ENCODE data around the gene SLC9A8. TPM values are rescaled to one million over a fixed set of nuclear protein-coding genes. Genes with fewer than 3 reads are reported as not detected.
A peak's percentile ranks its signal among the peaks of the same experiment; 100 is the strongest.

The SLC9A8 gene
- total and polyA plus RNA-seq, 9 of the 15 experiments (the other 6 are each of a cell fraction or from before 2014, with no cell fraction given), result 0.56 to 9.7 (median 5.0) TPM

DNA sequence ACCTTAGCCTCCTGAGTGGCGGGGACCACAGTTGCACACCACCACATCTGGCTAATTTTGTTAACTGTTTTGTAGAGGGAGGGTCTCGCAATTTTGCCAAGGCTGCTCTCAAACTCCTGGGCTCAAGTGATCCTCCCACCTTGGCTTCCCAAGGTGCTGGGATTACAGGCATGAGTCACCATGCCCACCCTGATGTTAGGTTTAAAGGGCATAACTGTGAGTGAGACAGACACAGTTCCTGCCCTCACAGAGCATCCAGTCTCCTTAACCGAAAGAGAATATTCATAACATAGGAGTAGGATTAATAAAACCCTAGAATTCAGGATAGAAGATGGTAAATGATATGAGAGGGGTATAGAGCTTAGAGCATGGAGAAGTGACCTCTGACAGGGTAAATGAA lies 105.8 kb downstream of the SLC9A8 start:
- in situ Hi-C loops (cut with MboI) (no loop called here), intact Hi-C loops (cut with micrococcal nuclease) (no loop called here)
- Histone ChIP-seq H2AFZ (ENCODE audit: low read depth, low read length) (no peak overlapping the region), H3K4me2 (ENCODE audit: insufficient read depth, low read length) (no peak overlapping the region), H3K27me3 (ENCODE audit: control insufficient read depth in 2 of 2, insufficient read depth in 2 of 2, low read length in 2 of 2) (no peaks in the 10 kb centered on the region), H3K4me1 (replicated peaks in 1 of 2; ENCODE audit: control insufficient read depth in 2 of 2, insufficient read depth in 2 of 2, low read length in 2 of 2) (peaks cover 15 to 17% of the 10 kb centered on the region in 2 experiments; a peak in 4 of 5 replicates), H3K4me3 (no peak overlapping the region), H3K79me2 (ENCODE audit: control insufficient read depth, insufficient read depth, low read length) (peaks cover 19% of the 10 kb centered on the region), H3K9me3 (replicated peaks; ENCODE audit: control insufficient read depth, insufficient read depth, low read depth, low read length) (no peaks in the 10 kb centered on the region), H4K20me1 (replicated peaks; ENCODE audit: control insufficient read depth, insufficient read depth, low read length) (peaks cover 9% of the 10 kb centered on the region; the same call in 1 of the 2 replicates), H3K9me1 (ENCODE audit: control insufficient read depth, insufficient read depth, low read length) (no peaks in the 10 kb centered on the region), H3K9ac (ENCODE audit: insufficient read depth in 1 of 2, low read depth in 2 of 2, low read length in 2 of 2) (no peak overlapping the region), H3K36me3 (ENCODE audit: control insufficient read depth, insufficient read depth, low read length) (peaks cover 1% of the 10 kb centered on the region; the same call in 1 of the 3 replicates), H3K27ac (ENCODE audit: extremely low read depth, low read depth, low read length) (no peak overlapping the region)
- DNase-seq (ENCODE audit: extremely low read depth in 1 of 4, low spot score in 3 of 4) (no peak), ATAC-seq (no peak), FAIRE-seq (no peak)
- 93% methylated on average over 3 of the region's 3 CpGs for WGBS (ENCODE audit: insufficient coverage, low coverage, missing lambda C conversion rate)
- BruUV-seq (replicated peaks), result no TSS peak
- ChIA-PET CTCF (ENCODE audit: low intra/inter-chr PET ratio) (no interaction called here), POLR2A (interaction anchor here (0.6 kb wide), 1 partner anchor 68 kb away, joined by 3 read pairs; no protein-coding TSS in a partner anchor)
- TF ChIP-seq ZNF316 (IDR thresholded peaks at IDR 0.05) (peak; percentile 46), MYC (IDR thresholded peaks at IDR 0.05; ENCODE audit: low read depth, low read length) (no peak), MYC (CRISPR knock-in tag; IDR thresholded peaks at IDR 0.05; ENCODE audit: borderline replicate concordance, low read depth) (no peak)

DNA sequence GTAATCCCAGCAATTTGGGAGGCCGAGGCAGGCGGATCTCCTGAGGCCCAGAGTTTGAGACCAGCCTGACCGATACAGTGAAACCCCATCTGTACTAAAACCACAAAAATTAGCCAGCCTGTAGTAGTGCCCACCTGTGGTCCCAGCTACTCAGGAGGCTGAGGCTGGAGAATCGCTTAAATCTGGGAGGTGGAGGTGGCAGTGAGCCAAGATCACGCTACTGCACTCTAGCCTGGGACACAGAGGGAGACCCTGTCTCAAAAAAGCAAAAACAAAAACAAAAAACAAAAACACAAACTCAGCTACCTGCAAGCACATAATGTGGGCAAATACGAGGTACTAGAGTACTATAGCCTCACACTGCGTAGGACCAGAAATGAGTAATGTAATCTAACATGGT lies 106.4 kb downstream of the SLC9A8 start:
- no peak overlapping the region for H3K4me2 ChIP-seq (ENCODE audit: insufficient read depth, low read length)
- H2AFZ ChIP-seq (ENCODE audit: low read depth, low read length), result no peak overlapping the region
- no peaks in the 10 kb centered on the region for H3K9me1 ChIP-seq (ENCODE audit: control insufficient read depth, insufficient read depth, low read length)
- H3K4me3 ChIP-seq, result no peak overlapping the region
- ChIA-PET POLR2A (no interaction called here), CTCF (ENCODE audit: low intra/inter-chr PET ratio) (no interaction called here)
- no peaks in the 10 kb centered on the region for H3K9me3 ChIP-seq (replicated peaks; ENCODE audit: control insufficient read depth, insufficient read depth, low read depth, low read length)
- intact Hi-C loops (cut with micrococcal nuclease) (no loop called here), in situ Hi-C loops (cut with MboI) (no loop called here)
- H3K9ac ChIP-seq (ENCODE audit: insufficient read depth in 1 of 2, low read depth in 2 of 2, low read length in 2 of 2), result peak overlapping the region in 1 of 2 experiments; percentile 27; a peak in 1 of 4 replicates
- DNase-seq (ENCODE audit: extremely low read depth in 1 of 4, low spot score in 3 of 4), result no peak
- ATAC-seq, result no peak
- H3K36me3 ChIP-seq (ENCODE audit: control insufficient read depth, insufficient read depth, low read length), result no peaks in the 10 kb centered on the region
- no peak for FAIRE-seq
- H4K20me1 ChIP-seq (replicated peaks; ENCODE audit: control insufficient read depth, insufficient read depth, low read length), result peaks cover 9% of the 10 kb centered on the region; the same call in 1 of the 2 replicates
- 59% methylated on average over 7 of the region's 7 CpGs for WGBS (ENCODE audit: insufficient coverage, low coverage, missing lambda C conversion rate)
- BruUV-seq (replicated peaks), result no TSS peak
- H3K27ac ChIP-seq (ENCODE audit: extremely low read depth, low read depth, low read length), result no peak overlapping the region
- peaks cover 13% of the 10 kb centered on the region for H3K79me2 ChIP-seq (ENCODE audit: control insufficient read depth, insufficient read depth, low read length)
- peaks cover 11 to 12% of the 10 kb centered on the region in 2 experiments; a peak in 4 of 5 replicates for H3K4me1 ChIP-seq (replicated peaks in 1 of 2; ENCODE audit: control insufficient read depth in 2 of 2, insufficient read depth in 2 of 2, low read length in 2 of 2)
- no peaks in the 10 kb centered on the region for H3K27me3 ChIP-seq (ENCODE audit: control insufficient read depth in 2 of 2, insufficient read depth in 2 of 2, low read length in 2 of 2)
- TF ChIP-seq NFIC (IDR thresholded peaks at IDR 0.05) (peak; percentile 68), DIDO1 (tag; IDR thresholded peaks at IDR 0.05; ENCODE audit: low read depth) (no peak)

Data from K562 (cell line).